MM.1S (cell line): ENCODE measurements around the gene ZNF23.
A peak's percentile ranks its signal among the peaks of the same experiment; 100 is the strongest.

Source experiments
- DNase-seq: peaks from one replicate; pipeline ENCODE4 v3.0.0-alpha.2; 2015
- H2AFZ ChIP-seq: fragments of 300-600 bp; sonication (generic); 2 replicates; pipeline ENCODE4 v1.6.0; 2016; ENCODE audit warnings: antibody characterized with exemption, low read length
- H3F3A ChIP-seq: fragments of 300-600 bp; sonication (generic); 2 replicates; pipeline ENCODE4 v1.6.1; 2016; ENCODE audit warnings: mild to moderate bottlenecking, antibody characterized with exemption, low read length, moderate library complexity, mixed read lengths; ENCODE audit not compliant: insufficient read depth
- H3K27ac ChIP-seq: fragments of 300-600 bp; sonication (generic); 2 replicates; pipeline ENCODE4 v1.5.1; 2016; ENCODE audit warnings: mild to moderate bottlenecking, low read length
- H3K27me3 ChIP-seq: fragments of 300-600 bp; sonication (generic); replicated peaks from 2 replicates; pipeline ENCODE4 v1.6.0; 2016; ENCODE audit warnings: low read length; ENCODE audit not compliant: insufficient read depth
- H3K36me3 ChIP-seq: fragments of 300-600 bp; sonication (generic); replicated peaks from 2 replicates; pipeline ENCODE4 v1.6.1; 2016; ENCODE audit warnings: mild to moderate bottlenecking, low read length, mixed read lengths; ENCODE audit not compliant: insufficient read depth
- H3K4me1 ChIP-seq: fragments of 300-600 bp; sonication (generic); 2 replicates; pipeline ENCODE4 v1.6.1; 2016; ENCODE audit warnings: low read length, mixed read lengths
- H3K4me2 ChIP-seq: fragments of 300-600 bp; sonication (generic); 2 replicates; pipeline ENCODE4 v1.6.0; 2016; ENCODE audit warnings: low read depth, low read length
- H3K4me3 ChIP-seq: fragments of 300-600 bp; sonication (generic); 2 replicates; pipeline ENCODE4 v1.5.1; 2016; ENCODE audit warnings: low read length, mixed read lengths
- H3K79me2 ChIP-seq: fragments of 300-600 bp; sonication (generic); 2 replicates; pipeline ENCODE4 v1.6.1; 2016; ENCODE audit warnings: mixed run types, low read length, mixed read lengths
- H3K9ac ChIP-seq: fragments of 300-600 bp; sonication (generic); 2 replicates; pipeline ENCODE4 v1.6.1; 2016; ENCODE audit warnings: low read length, mixed read lengths
- H3K9me2 ChIP-seq: fragments of 300-600 bp; sonication (generic); replicated peaks from 2 replicates; pipeline ENCODE4 v1.6.1; 2016; ENCODE audit warnings: mild to moderate bottlenecking, low read length, mixed read lengths; ENCODE audit not compliant: insufficient read depth
- H3K9me3 ChIP-seq: fragments of 300-600 bp; sonication (generic); replicated peaks from 2 replicates; pipeline ENCODE4 v1.6.1; 2016; ENCODE audit warnings: mild to moderate bottlenecking, low read length, mixed read lengths; ENCODE audit not compliant: insufficient read depth
- H4K20me1 ChIP-seq: fragments of 300-600 bp; sonication (generic); 2 replicates; pipeline ENCODE4 v1.6.1; 2016; ENCODE audit warnings: mild to moderate bottlenecking, low read length, moderate library complexity, mixed read lengths; ENCODE audit not compliant: insufficient read depth
- CTCF ChIP-seq: fragments of 300-600 bp; sonication (generic); IDR thresholded peaks from 2 replicates; pipeline ENCODE4 v1.5.1; 2016; ENCODE audit warnings: antibody characterized with exemption, low read length, mixed read lengths
- EZH2 ChIP-seq: fragments of 300-600 bp; sonication (generic); optimal IDR thresholded peaks from 2 replicates; pipeline ENCODE3; 2017; ENCODE audit warnings: low read depth, mild to moderate bottlenecking, antibody characterized with exemption, low read length, mixed read lengths
- EZH2phosphoT487 ChIP-seq: fragments of 300-600 bp; sonication (generic); IDR thresholded peaks from 2 replicates; pipeline ENCODE4 v1.6.1; 2018; ENCODE audit warnings: antibody characterized with exemption, low read length

ZNF23 gene

GRCh38 chr16:71476457-71477124 is 14.5 kb upstream of the ZNF23 start:
- Histone ChIP-seq H2AFZ (no peak overlapping the region), H3K27me3 (no peaks in the 10 kb centered on the region), H3K36me3 (no peaks in the 10 kb centered on the region), H3K4me1 (peaks cover 9% of the 10 kb centered on the region; the same call in 1 of the 2 replicates), H3K9me3 (no peaks in the 10 kb centered on the region), H4K20me1 (no peaks in the 10 kb centered on the region), H3K9me2 (no peaks in the 10 kb centered on the region), H3K79me2 (no peaks in the 10 kb centered on the region), H3K4me3 (peak overlapping the region; percentile 39; the same call in 1 of the 2 replicates), H3K27ac (peak overlapping the region; percentile 4; the same call in 1 of the 2 replicates), H3K4me2 (peak overlapping the region; percentile 52), H3F3A (0 out of 2 replicates have a peak, but pooled peaks cover 4% of the 10 kb centered on the region), H3K9ac (no peak overlapping the region)
- peak; percentile 24 for DNase-seq
- TF ChIP-seq CTCF, result no peak
- TF ChIP-seq EZH2, result no peak
- TF ChIP-seq EZH2phosphoT487, result no peak

GRCh38 chr16:71474864-71475263 is 12.8 kb upstream of the ZNF23 start:
- Histone ChIP-seq H3F3A (0 out of 2 replicates have a peak, but pooled peaks cover 4% of the 10 kb centered on the region), H4K20me1 (no peaks in the 10 kb centered on the region), H3K79me2 (no peaks in the 10 kb centered on the region), H3K9ac (no peak overlapping the region), H3K4me2 (no peak overlapping the region), H3K27ac (no peak overlapping the region), H2AFZ (no peak overlapping the region), H3K9me2 (no peaks in the 10 kb centered on the region), H3K36me3 (no peaks in the 10 kb centered on the region), H3K4me3 (no peak overlapping the region), H3K27me3 (no peaks in the 10 kb centered on the region), H3K4me1 (peaks cover 9% of the 10 kb centered on the region; the same call in 1 of the 2 replicates), H3K9me3 (no peaks in the 10 kb centered on the region)
- DNase-seq, result no peak
- TF ChIP-seq EZH2phosphoT487, result no peak
- TF ChIP-seq EZH2, result no peak
- TF ChIP-seq CTCF, result no peak

GRCh38 chr16:71473891-71474290 is 11.8 kb upstream of the ZNF23 start:
- Histone ChIP-seq H3K4me1 (peaks cover 9% of the 10 kb centered on the region; the same call in 1 of the 2 replicates), H4K20me1 (no peaks in the 10 kb centered on the region), H3K4me3 (no peak overlapping the region), H2AFZ (no peak overlapping the region), H3K9me2 (no peaks in the 10 kb centered on the region), H3K4me2 (no peak overlapping the region), H3K79me2 (no peaks in the 10 kb centered on the region), H3K9me3 (no peaks in the 10 kb centered on the region), H3K36me3 (no peaks in the 10 kb centered on the region), H3K27me3 (no peaks in the 10 kb centered on the region), H3K27ac (no peak overlapping the region), H3F3A (0 out of 2 replicates have a peak, but pooled peaks cover 4% of the 10 kb centered on the region), H3K9ac (no peak overlapping the region)
- TF ChIP-seq EZH2phosphoT487 (no peak), EZH2 (no peak), CTCF (no peak)
- no peak for DNase-seq
